Stimulated activated CD4-positive, alpha-beta T cell treated with anti-CD3 and anti-CD28 coated beads, Interleukin-4, amount 100 ng/mL, for 48 hours (primary cell): Measurements from ENCODE around the gene LAMC2.
"Not testable (repeated sequence)": the region's sequence is repeated elsewhere in the genome, so short reads cannot be mapped to it uniquely, and the experiment has no call there.

Source experiments
- DNase-seq, 2 donors: peaks; one replicate each; pipeline ENCODE4 v3.0.0-alpha.2; 2020; ENCODE audit warnings: low read depth in 2 of 2

Gene LAMC2

DNA sequence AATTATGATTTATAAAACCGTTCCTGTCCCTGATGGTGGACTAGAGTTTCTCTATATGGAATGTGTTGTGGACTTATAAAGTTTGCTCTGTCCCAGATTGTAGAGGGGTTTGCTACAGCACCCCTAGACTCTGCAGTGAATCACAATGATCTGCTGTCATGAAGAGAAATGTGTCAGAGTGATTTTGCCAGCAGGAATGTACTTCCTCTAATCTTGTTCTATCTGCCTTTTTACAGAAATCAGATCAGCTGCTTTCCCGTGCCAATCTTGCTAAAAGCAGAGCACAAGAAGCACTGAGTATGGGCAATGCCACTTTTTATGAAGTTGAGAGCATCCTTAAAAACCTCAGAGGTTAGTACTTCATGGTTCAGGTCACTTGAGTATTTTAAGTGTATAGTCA is 52.0 kb downstream of the LAMC2 start:
- DNase-seq: no peak

DNA sequence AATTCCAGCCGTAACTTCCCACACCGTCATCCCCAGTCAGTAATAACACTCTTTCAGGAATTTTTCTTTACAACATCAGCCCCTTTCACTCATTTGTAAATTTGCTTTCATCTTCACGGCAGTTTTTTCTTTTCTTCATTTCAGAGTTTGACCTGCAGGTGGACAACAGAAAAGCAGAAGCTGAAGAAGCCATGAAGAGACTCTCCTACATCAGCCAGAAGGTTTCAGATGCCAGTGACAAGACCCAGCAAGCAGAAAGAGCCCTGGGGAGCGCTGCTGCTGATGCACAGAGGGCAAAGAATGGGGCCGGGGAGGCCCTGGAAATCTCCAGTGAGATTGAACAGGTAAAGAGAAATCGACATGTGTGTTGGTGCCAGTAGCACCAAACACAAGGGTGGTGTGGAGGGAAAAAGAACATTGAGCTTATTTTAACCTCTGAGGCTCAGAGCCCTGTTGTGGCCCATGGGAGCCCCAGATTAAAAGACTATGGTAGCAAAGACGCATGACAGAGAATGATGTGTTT is 53.2 kb downstream of the LAMC2 start:
- DNase-seq: no peak

DNA sequence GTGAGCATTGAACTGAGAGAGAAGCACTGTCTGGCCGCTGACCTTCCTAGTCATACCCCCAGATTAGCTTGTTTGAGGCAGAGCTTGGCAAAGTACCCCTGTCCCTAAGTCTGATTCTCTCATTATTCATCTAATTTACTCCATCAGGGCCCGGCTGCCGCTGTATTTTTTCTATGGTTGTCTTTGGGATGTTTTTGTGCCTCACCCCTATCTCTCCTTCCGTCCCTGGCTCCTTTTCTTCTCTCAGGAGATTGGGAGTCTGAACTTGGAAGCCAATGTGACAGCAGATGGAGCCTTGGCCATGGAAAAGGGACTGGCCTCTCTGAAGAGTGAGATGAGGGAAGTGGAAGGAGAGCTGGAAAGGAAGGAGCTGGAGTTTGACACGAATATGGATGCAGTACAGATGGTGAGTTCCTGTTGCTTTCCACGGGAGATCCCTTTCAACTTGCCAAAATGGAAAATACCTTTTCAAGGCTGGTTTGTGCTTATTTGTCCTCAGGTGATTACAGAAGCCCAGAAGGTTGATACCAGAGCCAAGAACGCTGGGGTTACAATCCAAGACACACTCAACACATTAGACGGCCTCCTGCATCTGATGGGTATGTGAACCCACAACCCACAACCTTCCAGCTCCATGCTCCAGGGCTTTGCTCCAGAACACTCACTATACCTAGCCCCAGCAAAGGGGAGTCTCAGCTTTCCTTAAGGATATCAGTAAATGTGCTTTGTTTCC is 53.9 kb downstream of the LAMC2 start:
- no peak for DNase-seq

DNA sequence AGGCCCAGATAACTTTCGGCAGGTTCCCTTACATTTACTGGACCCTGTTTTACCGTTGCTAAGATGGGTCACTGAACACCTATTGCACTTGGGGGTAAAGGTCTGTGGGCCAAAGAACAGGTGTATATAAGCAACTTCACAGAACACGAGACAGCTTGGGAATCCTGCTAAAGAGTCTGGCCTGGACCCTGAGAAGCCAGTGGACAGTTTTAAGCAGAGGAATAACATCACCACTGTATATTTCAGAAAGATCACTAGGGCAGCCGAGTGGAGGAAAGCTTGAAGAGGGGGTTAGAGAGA is 54.4 kb downstream of the LAMC2 start:
- DNase-seq: no peak

DNA sequence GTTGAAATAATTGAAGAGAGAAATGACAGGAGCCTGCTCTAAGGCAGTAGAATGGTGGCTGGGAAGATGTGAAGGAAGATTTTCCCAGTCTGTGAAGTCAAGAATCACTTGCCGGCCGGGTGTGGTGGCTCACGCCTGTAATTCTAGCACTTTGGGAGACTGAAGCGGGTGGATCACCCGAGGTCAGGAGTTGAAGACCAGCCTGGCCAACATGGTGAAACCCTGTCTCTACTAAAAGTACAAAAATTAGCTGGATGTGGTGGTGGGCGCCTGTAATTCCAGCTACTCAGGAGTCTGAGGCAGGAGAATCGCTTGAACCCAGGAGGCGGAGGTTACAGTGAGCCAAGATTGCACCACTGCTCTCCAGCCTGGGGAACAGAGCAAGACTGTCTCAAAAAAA is 54.8 kb downstream of the LAMC2 start:
- not testable (repeated sequence) for DNase-seq

DNA sequence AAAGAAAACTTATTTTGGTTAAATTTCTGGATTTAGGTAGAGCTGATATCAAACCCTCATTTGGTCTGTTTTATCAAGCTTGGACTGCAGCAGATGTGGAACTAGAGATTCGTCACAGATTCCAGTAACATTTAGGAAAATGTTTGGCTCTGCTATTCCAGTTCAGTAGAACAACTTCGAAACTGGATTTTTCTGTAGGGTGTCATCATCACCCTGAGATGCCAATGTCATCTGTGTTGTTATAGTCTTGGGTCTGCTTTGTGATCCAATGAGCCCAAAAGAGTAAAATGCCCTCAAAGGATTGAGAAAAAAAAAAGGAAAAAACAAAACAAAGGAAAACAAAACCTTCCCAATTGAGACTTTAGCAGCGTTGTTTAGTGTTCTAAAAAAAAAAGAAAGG is 55.4 kb downstream of the LAMC2 start:
- DNase-seq: no peak

DNA sequence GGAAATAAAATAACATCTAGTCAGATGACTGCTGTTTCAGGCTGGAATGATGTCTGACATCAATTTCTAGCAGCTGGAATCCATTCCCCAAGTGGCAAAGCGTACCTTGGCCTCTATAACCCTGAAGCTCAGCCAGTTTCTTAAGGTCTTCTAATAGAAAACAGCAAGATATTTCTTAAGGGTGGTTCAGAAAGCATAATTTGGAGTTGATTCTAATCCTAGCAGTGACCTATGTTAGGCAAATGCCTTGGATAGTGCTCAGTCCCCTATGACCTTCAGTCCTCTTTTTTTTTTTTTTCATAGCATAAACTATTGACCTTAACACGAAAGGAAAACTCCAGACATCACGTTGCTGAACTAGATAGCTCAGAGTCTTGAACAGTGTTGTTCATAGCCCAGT is 56.5 kb downstream of the LAMC2 start:
- DNase-seq: no peak

DNA sequence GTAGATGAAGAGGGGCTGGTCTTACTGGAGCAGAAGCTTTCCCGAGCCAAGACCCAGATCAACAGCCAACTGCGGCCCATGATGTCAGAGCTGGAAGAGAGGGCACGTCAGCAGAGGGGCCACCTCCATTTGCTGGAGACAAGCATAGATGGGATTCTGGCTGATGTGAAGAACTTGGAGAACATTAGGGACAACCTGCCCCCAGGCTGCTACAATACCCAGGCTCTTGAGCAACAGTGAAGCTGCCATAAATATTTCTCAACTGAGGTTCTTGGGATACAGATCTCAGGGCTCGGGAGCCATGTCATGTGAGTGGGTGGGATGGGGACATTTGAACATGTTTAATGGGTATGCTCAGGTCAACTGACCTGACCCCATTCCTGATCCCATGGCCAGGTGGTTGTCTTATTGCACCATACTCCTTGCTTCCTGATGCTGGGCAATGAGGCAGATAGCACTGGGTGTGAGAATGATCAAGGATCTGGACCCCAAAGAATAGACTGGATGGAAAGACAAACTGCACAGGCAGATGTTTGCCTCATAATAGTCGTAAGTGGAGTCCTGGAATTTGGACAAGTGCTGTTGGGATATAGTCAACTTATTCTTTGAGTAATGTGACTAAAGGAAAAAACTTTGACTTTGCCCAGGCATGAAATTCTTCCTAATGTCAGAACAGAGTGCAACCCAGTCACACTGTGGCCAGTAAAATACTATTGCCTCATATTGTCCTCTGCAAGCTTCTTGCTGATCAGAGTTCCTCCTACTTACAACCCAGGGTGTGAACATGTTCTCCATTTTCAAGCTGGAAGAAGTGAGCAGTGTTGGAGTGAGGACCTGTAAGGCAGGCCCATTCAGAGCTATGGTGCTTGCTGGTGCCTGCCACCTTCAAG is 57.3 kb downstream of the LAMC2 start:
- DNase-seq: no peak

DNA sequence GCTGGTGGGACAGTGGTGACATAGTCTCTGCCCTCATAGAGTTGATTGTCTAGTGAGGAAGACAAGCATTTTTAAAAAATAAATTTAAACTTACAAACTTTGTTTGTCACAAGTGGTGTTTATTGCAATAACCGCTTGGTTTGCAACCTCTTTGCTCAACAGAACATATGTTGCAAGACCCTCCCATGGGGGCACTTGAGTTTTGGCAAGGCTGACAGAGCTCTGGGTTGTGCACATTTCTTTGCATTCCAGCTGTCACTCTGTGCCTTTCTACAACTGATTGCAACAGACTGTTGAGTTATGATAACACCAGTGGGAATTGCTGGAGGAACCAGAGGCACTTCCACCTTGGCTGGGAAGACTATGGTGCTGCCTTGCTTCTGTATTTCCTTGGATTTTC is 58.4 kb downstream of the LAMC2 start:
- no peak for DNase-seq

DNA sequence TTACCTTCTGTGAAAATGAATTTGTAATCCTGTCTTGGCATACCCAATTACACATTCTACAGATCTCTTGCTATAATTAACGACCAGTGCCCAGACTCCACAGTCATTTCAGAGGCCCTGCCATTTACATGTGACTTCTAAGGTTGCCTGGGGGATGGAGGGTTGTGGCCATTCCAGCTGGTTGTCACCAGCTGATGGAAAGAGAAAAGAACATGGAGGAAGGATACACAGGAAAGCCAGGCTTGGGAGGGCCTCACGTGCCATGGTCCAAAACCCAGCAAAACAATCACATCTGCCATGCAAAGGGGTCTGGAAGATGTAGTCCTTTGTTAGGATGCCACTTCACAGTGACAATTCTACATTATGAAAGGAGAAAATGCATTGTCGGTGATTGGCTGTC is 59.3 kb downstream of the LAMC2 start:
- DNase-seq: no peak

DNA sequence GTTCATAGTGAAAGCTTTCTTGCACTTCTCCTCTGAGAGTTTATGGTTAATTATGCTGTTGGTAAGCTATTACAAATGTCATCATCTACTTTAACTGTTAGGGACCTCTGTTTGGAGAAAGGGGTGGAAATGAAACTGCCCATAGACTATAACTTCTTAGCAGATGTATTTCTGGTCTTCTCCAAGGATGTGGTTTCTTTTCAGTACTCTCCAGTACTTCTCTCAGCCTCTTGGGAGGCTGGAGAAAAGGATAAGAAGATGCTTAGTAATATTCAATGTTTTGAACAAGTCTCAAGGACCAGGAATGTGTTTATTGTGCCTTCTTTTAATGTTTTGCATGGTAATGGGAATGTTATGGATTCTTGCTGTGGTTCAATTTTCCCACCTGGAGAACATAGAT is 60.4 kb downstream of the LAMC2 start:
- DNase-seq: no peak

DNA sequence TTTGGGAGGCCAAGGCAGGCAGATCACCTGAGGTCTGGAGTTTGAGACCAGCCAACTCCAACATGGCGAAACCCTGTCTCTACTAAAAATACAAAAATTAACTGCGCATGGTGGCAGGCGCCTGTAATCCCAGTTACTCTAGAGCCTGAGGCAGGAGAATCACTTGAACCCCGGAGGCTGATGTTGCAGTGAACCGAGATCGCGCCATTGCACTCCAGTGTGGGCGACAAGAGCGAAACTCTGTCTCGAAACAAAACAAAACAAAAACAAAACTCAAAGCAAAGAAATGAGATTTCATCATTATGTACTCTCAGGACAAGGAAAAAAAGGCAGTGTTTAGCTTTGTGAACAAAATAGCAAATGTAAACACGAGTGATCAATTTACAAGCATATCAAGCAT is 61.0 kb downstream of the LAMC2 start:
- no peak for DNase-seq

DNA sequence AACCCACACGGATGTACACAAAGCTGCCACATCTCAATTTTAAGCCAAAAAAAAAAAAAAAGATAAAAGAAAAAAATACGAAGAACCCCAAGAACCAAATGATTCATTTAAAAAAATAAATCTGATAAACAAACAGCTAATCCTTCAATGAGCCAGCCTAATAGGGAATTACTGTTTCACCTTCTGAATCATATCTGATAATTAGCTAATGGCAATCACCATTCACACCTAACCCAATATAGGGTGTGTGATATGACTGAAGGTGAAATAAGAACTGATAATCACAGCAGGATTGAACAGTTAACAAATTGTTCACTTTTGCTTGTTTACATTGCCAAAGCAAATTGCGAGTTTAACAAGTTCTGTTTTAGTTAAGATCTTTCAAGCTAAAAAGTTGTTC is 61.4 kb downstream of the LAMC2 start:
- no peak for DNase-seq

DNA sequence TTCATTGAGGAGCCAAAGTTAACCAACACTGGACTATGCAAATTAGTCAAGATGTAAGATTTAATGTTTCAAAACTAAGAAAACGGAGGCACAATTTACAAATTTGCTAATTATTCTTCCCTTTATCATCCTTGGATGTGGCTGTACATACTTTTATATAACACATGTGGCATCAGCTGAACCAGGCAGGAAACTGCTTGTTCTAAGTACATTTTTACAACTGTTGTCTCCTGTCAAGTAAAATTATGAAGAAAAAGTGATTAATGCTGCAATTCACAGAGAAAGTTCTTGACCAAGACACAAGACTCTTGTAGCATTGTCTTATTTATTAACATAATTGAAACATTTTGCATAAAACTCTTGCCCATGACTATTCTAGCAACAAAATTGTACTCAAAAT is 61.9 kb downstream of the LAMC2 start:
- DNase-seq: no peak

DNA sequence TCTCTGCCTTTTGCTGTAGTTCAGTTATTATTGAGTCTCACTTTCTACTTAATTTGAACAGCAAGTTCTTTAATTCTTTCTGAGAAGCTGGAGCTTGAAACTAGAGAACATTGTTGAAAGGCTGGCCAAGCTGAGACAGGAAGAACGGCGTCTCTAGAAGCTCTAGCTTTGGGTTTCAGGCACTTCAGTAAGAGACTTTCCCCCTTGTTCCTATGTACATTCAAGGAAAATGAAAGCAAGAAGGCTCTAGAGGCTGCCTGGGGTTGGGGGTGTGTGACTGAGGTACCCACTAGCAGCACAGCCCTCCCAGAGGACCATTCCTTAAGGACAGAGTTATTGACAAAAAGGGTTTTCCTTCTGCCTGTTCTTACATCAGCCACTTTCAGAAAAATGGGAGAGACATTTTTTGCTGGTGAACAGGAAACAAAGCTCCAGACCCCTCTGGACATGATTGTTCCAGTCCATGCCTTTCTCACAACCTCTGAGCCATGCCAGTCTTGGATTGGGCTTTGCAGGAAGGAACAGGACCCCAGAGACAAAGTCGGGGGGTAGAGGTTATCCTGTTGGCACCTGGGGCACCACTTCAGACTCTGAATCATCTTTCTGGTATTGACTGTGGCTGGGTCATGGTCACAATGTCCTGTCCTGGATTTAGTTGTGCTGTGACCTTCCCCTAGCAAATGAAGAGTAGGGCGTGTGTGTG is 63.1 kb downstream of the LAMC2 start:
- no peak for DNase-seq

DNA sequence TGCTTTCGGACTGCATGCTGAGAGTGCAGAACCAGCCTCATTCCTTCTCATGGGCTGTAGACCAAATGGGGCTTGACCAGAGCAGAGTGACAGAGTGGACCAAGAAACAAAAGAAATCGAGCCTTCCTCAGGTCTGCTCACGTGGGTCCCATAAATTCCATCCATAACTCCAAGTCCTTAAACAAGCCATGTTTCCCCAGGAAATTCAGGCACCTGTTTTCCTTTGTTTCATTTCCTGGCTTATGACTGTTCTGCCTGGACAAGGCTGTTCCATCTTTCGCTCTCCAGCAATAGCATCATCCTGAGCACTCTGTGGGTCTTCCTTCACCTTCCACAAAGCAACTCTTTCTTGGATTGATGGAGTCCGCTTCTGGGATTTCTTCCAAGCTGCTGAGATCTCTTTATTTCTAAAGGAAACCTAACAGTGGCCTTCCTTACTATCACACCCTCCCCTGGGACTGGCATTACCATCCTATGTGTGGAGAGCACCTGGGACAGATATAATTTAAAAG is 63.9 kb downstream of the LAMC2 start:
- no peak for DNase-seq

DNA sequence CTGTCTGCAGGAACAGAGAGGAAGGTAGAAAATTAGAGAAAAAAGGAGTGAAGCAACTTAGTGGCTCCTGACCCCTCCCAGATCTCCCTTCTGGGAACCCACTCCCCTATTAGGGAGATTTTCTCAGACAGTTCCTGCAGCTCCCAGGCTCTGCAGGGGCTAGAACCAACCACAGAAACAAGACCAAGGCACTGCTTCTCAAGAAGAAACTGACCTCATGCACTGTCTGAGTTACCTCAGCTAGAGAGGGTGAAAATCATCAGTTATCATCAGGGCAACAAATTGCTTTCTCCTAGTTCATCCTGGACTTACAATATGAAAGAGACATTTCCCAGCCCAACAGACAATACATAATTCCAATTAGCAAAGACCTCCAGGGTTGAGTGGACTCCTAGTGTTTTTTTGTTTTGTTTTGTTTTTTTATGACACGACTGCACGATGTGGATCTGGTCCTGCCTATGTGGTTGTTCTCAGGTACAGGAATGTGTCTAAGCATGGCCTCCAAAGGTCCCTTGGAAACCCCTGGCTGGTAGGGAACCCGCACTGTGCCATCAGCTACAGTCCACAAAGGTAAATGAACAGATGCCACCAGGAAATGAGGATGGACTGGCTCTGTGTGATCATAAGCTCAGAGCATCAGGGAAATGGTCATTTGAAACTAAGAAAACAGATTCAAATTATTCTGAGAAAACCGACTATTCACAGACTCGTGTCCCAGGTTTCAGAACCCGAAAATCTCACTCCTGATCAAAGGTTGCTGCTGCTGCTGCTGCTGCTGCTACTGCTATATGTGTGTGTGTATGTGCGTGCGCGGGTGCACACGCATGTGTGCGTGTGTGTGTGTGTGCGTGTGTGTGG is 65.3 kb downstream of the LAMC2 start:
- DNase-seq: no peak

DNA sequence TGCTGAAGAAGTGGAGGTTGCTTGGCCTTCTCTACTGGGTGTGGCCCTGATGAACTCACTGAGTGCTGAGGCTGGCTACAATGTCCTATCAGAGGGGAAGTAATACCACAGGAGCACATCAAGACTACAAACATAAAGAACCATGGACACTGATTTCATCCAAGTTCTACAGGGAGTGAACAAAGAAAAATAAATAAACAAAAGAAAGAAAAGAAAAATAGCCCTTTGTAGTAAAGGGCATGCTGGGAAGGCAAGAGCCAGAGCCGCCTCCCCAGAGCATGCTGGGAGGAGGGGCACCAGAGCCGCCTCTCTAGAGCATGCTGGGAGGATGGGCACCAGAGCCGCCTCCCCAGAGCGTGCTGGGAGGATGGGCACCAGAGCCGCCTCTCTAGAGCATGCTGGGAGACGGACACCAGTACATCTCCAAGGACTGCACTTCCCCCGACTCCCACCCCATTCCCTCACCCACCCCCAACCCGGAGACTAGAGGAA is 65.9 kb downstream of the LAMC2 start:
- DNase-seq: no peak

DNA sequence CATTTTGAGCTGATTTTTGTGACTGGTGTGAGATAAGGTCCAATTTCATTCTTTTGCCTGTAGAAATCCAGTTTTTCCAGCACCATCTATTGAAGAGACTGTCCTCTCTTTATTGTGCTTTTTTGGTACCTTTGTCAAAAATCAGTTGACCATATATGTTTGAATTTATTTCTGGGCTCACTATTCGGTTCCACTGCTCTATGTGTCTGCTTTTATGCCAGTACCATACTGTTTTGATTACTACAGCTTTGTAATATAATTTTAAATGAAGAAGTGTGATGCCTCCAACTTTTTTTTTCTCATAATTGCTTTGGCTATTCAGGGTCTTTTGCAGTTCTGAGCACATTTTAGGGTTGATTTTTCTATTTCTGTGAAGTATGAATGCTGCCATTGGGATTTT is 69.0 kb downstream of the LAMC2 start:
- DNase-seq: no peak

DNA sequence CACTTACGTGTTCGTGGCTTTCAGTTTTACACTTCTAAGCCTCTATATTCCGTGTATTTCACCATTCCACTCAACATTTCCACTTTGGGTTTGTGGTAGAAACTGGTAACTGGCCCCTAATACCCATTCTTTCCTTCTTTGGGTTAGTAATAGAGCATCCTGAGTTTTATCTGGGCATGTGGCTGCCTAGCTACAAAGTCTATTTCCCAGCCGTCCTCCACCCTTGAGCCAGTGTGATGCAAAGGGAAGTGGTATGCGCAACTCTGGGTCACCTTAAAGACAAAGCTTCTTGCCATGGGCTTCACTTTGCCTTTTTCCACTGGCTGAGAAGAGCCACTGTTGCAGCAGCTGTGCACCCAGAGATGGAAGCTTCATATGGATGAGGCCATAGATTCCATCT is 73.9 kb downstream of the LAMC2 start:
- DNase-seq: no peak

DNA sequence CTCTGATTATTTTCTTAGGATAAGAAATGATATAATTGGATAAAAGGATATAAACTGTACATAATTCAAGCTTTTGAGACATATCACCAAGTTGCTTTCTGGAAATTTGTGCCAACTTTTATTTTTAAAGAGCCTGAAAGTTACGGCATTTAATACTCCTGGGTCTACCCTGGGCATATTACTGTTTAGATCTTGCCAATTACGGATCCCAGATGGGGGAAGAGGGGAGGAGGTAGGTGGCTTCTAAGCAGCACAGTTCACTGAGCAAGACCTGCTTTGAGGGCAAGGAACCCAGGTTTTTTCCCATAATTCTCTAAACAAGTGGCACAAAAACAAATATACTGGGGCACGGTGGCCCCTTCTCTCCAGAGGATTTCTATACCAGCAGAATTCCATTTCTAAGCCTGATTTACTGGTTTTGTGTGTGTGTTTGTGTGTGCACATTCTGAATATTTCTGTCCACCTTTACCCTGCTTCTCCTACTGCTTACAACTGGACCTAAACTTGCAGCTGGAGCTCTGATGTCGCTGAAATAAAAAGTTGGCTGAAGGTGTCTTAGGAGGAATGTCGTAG is 76.7 kb downstream of the LAMC2 start:
- no peak for DNase-seq
